WTC11 (cell line): ENCODE results near the gene SUV39H2. TPM values are rescaled to one million over a fixed set of nuclear protein-coding genes. Genes with fewer than 3 reads are reported as not detected.

Source experiments
- ATAC-seq: fragments of 200-7000 bp; cut with Tn5 transposase; 2 replicates; pipeline ENCODE4 v1.10.0; 2021; ENCODE audit warnings: mild to moderate bottlenecking, moderate library complexity
- CTCF ChIA-PET: fragments of 300-600 bp; sonication (Branson Sonifier 250); formaldehyde crosslinking; loops from one replicate; lab custom pipeline; 2021; ENCODE audit warnings: antibody characterized with exemption; lab: Charles Lee
- POLR2A ChIA-PET: fragments of 350-600 bp; sonication (Branson Sonifier 250); formaldehyde crosslinking; loops from one replicate; lab custom pipeline; 2021; ENCODE audit warnings: antibody characterized with exemption; lab: Charles Lee
- DNase-seq: peaks from one replicate; pipeline ENCODE4 v3.0.0; 2021; ENCODE audit warnings: low spot score
- H3K27ac Mint-ChIP-seq: 2 replicates; pipeline ENCODE4 v1.8.0; 2021; ENCODE audit warnings: mixed read lengths
- H3K27me3 Mint-ChIP-seq: 2 replicates; pipeline ENCODE4 v1.8.0; 2021; ENCODE audit warnings: low read depth, mild to moderate bottlenecking, moderate library complexity, mixed read lengths
- H3K36me3 Mint-ChIP-seq: 2 replicates; pipeline ENCODE4 v1.8.0; 2021; ENCODE audit warnings: mixed read lengths
- H3K4me1 Mint-ChIP-seq: 2 replicates; pipeline ENCODE4 v1.8.0; 2022; ENCODE audit warnings: mixed read lengths
- H3K4me3 Mint-ChIP-seq: 2 replicates; pipeline ENCODE4 v1.8.0; 2021; ENCODE audit warnings: mild to moderate bottlenecking, moderate library complexity, mixed read lengths
- H3K9me3 Mint-ChIP-seq: 2 replicates; pipeline ENCODE4 v1.8.0; 2021; ENCODE audit warnings: mixed read lengths
- ATF1 ChIP-seq: sonication (generic); formaldehyde crosslinking; IDR thresholded peaks from 2 replicates; pipeline ENCODE4 v1.8.1; 2023; ENCODE audit warnings: mild to moderate bottlenecking, moderate library complexity, missing genetic modification reagents
- CBFB ChIP-seq: sonication (generic); formaldehyde crosslinking; IDR thresholded peaks from 2 replicates; pipeline ENCODE4 v1.8.1; 2022; ENCODE audit warnings: mild to moderate bottlenecking, low read depth, missing genetic modification reagents
- E2F4 ChIP-seq: sonication (generic); formaldehyde crosslinking; IDR thresholded peaks from 2 replicates; pipeline ENCODE4 v1.8.1; 2022; ENCODE audit warnings: low read depth, mild to moderate bottlenecking, moderate library complexity, missing genetic modification reagents, borderline replicate concordance
- E2F5 ChIP-seq: sonication (generic); formaldehyde crosslinking; IDR thresholded peaks from 2 replicates; pipeline ENCODE4 v1.8.1; 2022; ENCODE audit warnings: mild to moderate bottlenecking, moderate library complexity, missing genetic modification reagents
- IRF2 ChIP-seq: sonication (generic); formaldehyde crosslinking; IDR thresholded peaks from 2 replicates; pipeline ENCODE4 v1.8.0; 2022; ENCODE audit warnings: low read depth, missing genetic modification reagents, borderline replicate concordance
- JAZF1 ChIP-seq: fragments of 250-450 bp; sonication (Bioruptor Pico); IDR thresholded peaks from 2 replicates; pipeline ENCODE4 v1.9.0; 2021; ENCODE audit warnings: moderate library complexity, mild to moderate bottlenecking, inconsistent platforms
- NFE2L1 ChIP-seq: sonication (generic); formaldehyde crosslinking; IDR thresholded peaks from 2 replicates; pipeline ENCODE4 v1.8.1; 2023; ENCODE audit warnings: missing genetic modification reagents
- NFYB ChIP-seq: sonication (generic); formaldehyde crosslinking; conservative IDR thresholded peaks from 2 replicates; pipeline ENCODE4 v1.8.0; 2022; ENCODE audit warnings: low read depth, missing genetic modification reagents
- NR1H2 ChIP-seq: sonication (generic); formaldehyde crosslinking; IDR thresholded peaks from 2 replicates; pipeline ENCODE4 v1.9.0; 2021; ENCODE audit warnings: mild to moderate bottlenecking, moderate library complexity, missing genetic modification reagents
- SMAD4 ChIP-seq: sonication (generic); formaldehyde crosslinking; IDR thresholded peaks from 2 replicates; pipeline ENCODE4 v1.8.0; 2022; ENCODE audit warnings: mild to moderate bottlenecking, missing genetic modification reagents
- TCF7 ChIP-seq: sonication (generic); formaldehyde crosslinking; IDR thresholded peaks from 2 replicates; pipeline ENCODE4 v1.8.0; 2022; ENCODE audit warnings: mild to moderate bottlenecking, low read depth, missing genetic modification reagents, moderate library complexity
- TP53 ChIP-seq: sonication (generic); formaldehyde crosslinking; IDR thresholded peaks from 2 replicates; pipeline ENCODE4 v1.8.1; 2023; ENCODE audit warnings: mild to moderate bottlenecking, missing genetic modification reagents
- ZBTB43 ChIP-seq: sonication (generic); formaldehyde crosslinking; IDR thresholded peaks from 2 replicates; pipeline ENCODE4 v1.8.1; 2023; ENCODE audit warnings: mild to moderate bottlenecking, missing genetic modification reagents
- ZMAT4 ChIP-seq: fragments of 250-450 bp; sonication (Bioruptor Pico); IDR thresholded peaks from 2 replicates; pipeline ENCODE4 v1.9.0; 2021; ENCODE audit warnings: mild to moderate bottlenecking
- ZNF121 ChIP-seq: sonication (generic); formaldehyde crosslinking; IDR thresholded peaks from 2 replicates; pipeline ENCODE4 v1.8.0; 2023; ENCODE audit warnings: missing genetic modification reagents
- ZNF138 ChIP-seq: sonication (generic); formaldehyde crosslinking; conservative IDR thresholded peaks from 2 replicates; pipeline ENCODE4 v1.8.1; 2022; ENCODE audit warnings: mild to moderate bottlenecking, moderate library complexity, missing genetic modification reagents
- ZNF219 ChIP-seq: sonication (generic); formaldehyde crosslinking; IDR thresholded peaks from 2 replicates; pipeline ENCODE4 v1.8.0; 2023; ENCODE audit warnings: missing genetic modification reagents, mild to moderate bottlenecking, borderline replicate concordance
- ZNF232 ChIP-seq: sonication (generic); formaldehyde crosslinking; IDR thresholded peaks from 2 replicates; pipeline ENCODE4 v1.8.0; 2022; ENCODE audit warnings: mild to moderate bottlenecking, missing genetic modification reagents
- total RNA-seq: library from RNA; stranded (reverse); gene quantifications from 3 replicates; pipeline ENCODE4 v1.2.3, GENCODE V29; 2021
- TF ChIP-seq, protein P1 (sequence below): sonication (generic); formaldehyde crosslinking; IDR thresholded peaks from 2 replicates; pipeline ENCODE4 v1.8.1; 2023; ENCODE audit warnings: mild to moderate bottlenecking, missing genetic modification reagents, moderate library complexity
- TF ChIP-seq, protein P2 (sequence below): sonication (generic); formaldehyde crosslinking; IDR thresholded peaks from 2 replicates; pipeline ENCODE4 v1.8.0; 2022; ENCODE audit warnings: mild to moderate bottlenecking, missing genetic modification reagents
- TF ChIP-seq, protein P3 (sequence below): fragments of 250-450 bp; sonication (Bioruptor Pico); conservative IDR thresholded peaks from 2 replicates; pipeline ENCODE4 v1.9.0; 2021; ENCODE audit warnings: mild to moderate bottlenecking
- TF ChIP-seq, protein P4 (sequence below): sonication (generic); formaldehyde crosslinking; IDR thresholded peaks from 2 replicates; pipeline ENCODE4 v1.8.1; 2023; ENCODE audit warnings: mild to moderate bottlenecking, moderate library complexity, missing genetic modification reagents

SUV39H2 gene
- total RNA-seq, 1 experiment from 2014 or later, result 41.4 TPM

GRCh38 chr10:14876764-14877163 is 1.9 kb upstream of the SUV39H2 start:
- POLR2A ChIA-PET, result interaction anchor here (3.9 kb wide), 1 partner anchor 39 kb away, joined by 75 read pairs; the partner anchor contains the start of genes CDNF, HSPA14 and MSANTD7
- Mint-ChIP-seq H3K9me3 (no peaks in the 10 kb centered on the region), H3K27ac (peak overlapping the region; percentile 86), H3K27me3 (no peaks in the 10 kb centered on the region), H3K4me3 (peak overlapping the region; percentile 94), H3K4me1 (peaks cover 35% of the 10 kb centered on the region), H3K36me3 (peaks cover under 1% of the 10 kb centered on the region)
- TF ChIP-seq, protein P1, sequence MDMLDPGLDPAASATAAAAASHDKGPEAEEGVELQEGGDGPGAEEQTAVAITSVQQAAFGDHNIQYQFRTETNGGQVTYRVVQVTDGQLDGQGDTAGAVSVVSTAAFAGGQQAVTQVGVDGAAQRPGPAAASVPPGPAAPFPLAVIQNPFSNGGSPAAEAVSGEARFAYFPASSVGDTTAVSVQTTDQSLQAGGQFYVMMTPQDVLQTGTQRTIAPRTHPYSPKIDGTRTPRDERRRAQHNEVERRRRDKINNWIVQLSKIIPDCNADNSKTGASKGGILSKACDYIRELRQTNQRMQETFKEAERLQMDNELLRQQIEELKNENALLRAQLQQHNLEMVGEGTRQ (CRISPR knock-in tag), result no peak
- TF ChIP-seq, protein P2, sequence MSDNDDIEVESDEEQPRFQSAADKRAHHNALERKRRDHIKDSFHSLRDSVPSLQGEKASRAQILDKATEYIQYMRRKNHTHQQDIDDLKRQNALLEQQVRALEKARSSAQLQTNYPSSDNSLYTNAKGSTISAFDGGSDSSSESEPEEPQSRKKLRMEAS (CRISPR knock-in tag), result no peak
- no peak for ATAC-seq
- CTCF ChIA-PET, result no interaction called here
- DNase-seq, result no peak

DNA sequence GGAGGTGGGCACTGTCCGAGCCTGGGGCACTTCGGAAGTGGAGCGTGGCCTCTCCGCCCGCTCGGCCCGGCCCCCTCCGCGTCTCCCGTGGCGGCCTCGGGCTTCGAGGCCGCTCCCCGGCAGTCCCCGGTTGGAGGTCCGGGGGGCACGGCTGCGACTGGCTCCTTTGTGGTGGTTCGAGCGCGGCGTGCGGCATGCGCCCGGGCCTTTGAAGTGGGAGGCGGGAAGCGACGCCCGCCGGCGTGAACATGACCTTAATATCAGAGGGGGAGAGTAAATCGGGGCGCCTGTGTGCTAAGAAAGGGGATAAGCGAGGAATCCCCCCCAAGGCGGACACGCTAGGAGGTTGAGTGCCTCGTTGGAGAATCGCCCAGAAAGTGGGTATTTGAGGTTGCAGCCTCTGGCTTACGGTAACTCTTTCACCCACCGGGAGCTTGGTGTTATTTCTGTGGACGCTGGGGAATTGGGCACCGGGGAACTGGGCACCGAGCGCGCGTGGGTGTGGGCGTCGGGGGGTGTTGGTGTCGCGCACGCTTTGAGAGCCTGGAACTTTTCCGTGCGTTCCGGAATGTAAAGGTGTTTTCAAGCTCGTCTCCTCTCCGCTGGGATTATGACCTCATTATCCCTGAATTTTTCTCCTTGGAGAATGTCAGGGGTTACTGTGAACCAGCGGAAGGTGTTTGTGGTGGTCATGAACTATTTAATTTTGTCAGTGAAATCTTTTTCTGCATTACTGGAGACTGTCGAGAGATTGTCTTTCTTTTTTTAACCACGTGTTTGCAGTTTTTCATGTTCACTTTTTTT is 660 bp downstream of the SUV39H2 start:
- POLR2A ChIA-PET, result interaction anchor here (1.0 to 3.9 kb wide), 7 partner anchors 13 to 325 kb away, joined by 3 to 75 read pairs (median 4); partner anchors contain the start of genes CDNF, DCLRE1C, HSPA14 and MEIG1
- TF ChIP-seq, protein P3, sequence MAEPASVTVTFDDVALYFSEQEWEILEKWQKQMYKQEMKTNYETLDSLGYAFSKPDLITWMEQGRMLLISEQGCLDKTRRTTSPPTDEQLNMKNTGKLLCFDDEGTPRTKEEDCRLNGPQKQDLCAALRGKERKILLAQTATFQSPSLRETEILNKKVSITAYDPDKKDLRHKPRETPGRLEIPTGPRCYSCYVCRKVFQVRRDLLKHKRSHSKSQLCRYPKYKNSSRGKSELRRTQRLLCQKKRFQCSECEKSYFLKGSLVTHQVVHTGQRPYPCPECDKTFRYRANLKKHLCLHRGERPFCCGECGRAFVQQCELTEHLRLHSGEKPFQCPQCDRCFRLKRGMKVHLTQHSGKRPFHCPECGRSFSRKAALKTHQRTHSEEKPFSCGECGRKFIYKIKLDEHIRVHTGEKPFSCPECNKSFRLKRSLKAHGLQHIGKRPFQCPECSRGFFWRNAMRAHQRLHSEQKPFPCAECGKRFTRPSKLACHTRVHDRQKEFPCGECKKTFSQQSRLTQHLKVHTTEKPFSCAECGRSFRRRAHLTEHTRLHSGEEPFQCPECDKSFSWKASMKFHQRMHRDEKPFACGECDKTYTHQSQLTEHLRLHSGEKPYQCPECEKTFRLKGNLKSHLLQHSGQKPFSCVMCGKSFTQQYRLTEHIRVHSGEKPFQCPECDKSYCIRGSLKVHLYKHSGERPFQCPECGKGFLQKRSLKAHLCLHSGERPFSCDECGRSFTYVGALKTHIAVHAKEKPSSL (CRISPR knock-in tag), result no peak
- no peak for TF ChIP-seq NFE2L1 (CRISPR knock-in tag)
- no peak for TF ChIP-seq ZNF121
- no peak for TF ChIP-seq ZNF138 (CRISPR knock-in tag)
- TF ChIP-seq NR1H2, result no peak
- TF ChIP-seq JAZF1 (CRISPR knock-in tag), result no peak
- TF ChIP-seq E2F4, result 0 out of 2 replicates have a peak, but pooled peaks have one; percentile 14
- no peak for TF ChIP-seq TP53 (CRISPR knock-in tag)
- peak; percentile 28; the same call in 1 of the 2 replicates for TF ChIP-seq NFYB (CRISPR knock-in tag)
- TF ChIP-seq SMAD4 (CRISPR knock-in tag), result no peak
- TF ChIP-seq ZNF219, result no peak
- TF ChIP-seq, protein P4, sequence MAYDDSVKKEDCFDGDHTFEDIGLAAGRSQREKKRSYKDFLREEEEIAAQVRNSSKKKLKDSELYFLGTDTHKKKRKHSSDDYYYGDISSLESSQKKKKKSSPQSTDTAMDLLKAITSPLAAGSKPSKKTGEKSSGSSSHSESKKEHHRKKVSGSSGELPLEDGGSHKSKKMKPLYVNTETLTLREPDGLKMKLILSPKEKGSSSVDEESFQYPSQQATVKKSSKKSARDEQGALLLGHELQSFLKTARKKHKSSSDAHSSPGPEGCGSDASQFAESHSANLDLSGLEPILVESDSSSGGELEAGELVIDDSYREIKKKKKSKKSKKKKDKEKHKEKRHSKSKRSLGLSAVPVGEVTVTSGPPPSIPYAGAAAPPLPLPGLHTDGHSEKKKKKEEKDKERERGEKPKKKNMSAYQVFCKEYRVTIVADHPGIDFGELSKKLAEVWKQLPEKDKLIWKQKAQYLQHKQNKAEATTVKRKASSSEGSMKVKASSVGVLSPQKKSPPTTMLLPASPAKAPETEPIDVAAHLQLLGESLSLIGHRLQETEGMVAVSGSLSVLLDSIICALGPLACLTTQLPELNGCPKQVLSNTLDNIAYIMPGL (CRISPR knock-in tag), result peak; percentile 24; the same call in 1 of the 2 replicates
- no peak; the same call in 1 of the 2 replicates for TF ChIP-seq E2F5
- TF ChIP-seq TCF7 (CRISPR knock-in tag), result 0 out of 2 replicates have a peak, but pooled peaks have one; percentile 10
- TF ChIP-seq, protein P1 (CRISPR knock-in tag), result no peak
- no peak for TF ChIP-seq IRF2 (CRISPR knock-in tag)
- 0 out of 2 replicates have a peak, but pooled peaks have one; percentile 11 for TF ChIP-seq ZBTB43 (CRISPR knock-in tag)
- TF ChIP-seq ZMAT4 (CRISPR knock-in tag), result no peak
- TF ChIP-seq, protein P2 (CRISPR knock-in tag), result peak; percentile 43; the same call in 1 of the 2 replicates
- 0 out of 2 replicates have a peak, but pooled peaks have one; percentile 9 for TF ChIP-seq ATF1 (CRISPR knock-in tag)
- TF ChIP-seq CBFB, result no peak
- TF ChIP-seq ZNF232 (CRISPR knock-in tag), result no peak

More for the DNA sequence above, 660 bp downstream of the SUV39H2 start:
- CTCF ChIA-PET, result interaction anchor here (0.9 to 1.8 kb wide), 9 partner anchors 10 to 678 kb away, joined by 3 to 11 read pairs (median 4); partner anchors contain the start of genes CDNF, DCLRE1C, HSPA14 and MEIG1
- peak overlapping the region; percentile 84 for H3K27ac Mint-ChIP-seq
- DNase-seq (peak; percentile 28), ATAC-seq (no peak)
- H3K36me3 Mint-ChIP-seq, result peaks cover 13% of the 10 kb centered on the region
- H3K27me3 Mint-ChIP-seq, result no peaks in the 10 kb centered on the region
- H3K4me3 Mint-ChIP-seq, result peak overlapping the region; percentile 90
- H3K9me3 Mint-ChIP-seq, result no peaks in the 10 kb centered on the region
- peaks cover 43% of the 10 kb centered on the region for H3K4me1 Mint-ChIP-seq
